Activated CD8-positive, alpha-beta memory T cell treated with anti-CD3 and anti-CD28 coated beads for 48 hours (primary cell): ENCODE data around the gene FHIT.

Experiments used
- DNase-seq, 3 experiments: peaks; one replicate each; pipeline ENCODE4 v3.0.0-alpha.2; 2020; ENCODE audit warnings: low read depth in 2 of 3, low spot score in 2 of 3

Gene FHIT

GRCh38 chr3:60147249-60147950 is 1103.9 kb downstream of the FHIT start:
- DNase-seq: no peak

- DNase-seq: no peak
Observed at GRCh38 chr3:60146121-60146520, 1105.1 kb downstream of the FHIT start.

- no peak for DNase-seq
Observed at GRCh38 chr3:60144071-60144470, 1107.2 kb downstream of the FHIT start.

- no peak for DNase-seq
Observed at GRCh38 chr3:60142009-60142408, 1109.2 kb downstream of the FHIT start.

- no peak for DNase-seq
Observed at GRCh38 chr3:60140160-60140559, 1111.1 kb downstream of the FHIT start.

DNA sequence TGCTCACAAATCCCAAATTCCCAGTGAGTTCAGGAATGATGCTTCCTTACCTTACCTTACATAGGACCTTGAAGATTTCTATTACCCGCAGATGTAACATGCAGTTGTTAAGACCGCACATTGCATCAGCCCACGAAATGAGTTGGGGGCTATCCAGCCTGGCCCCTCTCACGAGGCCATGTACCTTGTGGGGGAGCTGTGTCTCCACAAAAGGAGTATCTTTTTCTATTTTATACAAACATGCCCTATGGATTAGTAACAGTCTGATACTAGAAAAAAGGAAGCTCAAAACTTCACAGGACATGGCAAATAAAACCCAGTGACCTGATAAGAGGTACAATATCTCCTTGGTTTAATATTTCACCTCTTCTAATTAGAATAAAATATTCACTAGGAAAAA is 1114.7 kb downstream of the FHIT start:
- DNase-seq: no peak

DNA sequence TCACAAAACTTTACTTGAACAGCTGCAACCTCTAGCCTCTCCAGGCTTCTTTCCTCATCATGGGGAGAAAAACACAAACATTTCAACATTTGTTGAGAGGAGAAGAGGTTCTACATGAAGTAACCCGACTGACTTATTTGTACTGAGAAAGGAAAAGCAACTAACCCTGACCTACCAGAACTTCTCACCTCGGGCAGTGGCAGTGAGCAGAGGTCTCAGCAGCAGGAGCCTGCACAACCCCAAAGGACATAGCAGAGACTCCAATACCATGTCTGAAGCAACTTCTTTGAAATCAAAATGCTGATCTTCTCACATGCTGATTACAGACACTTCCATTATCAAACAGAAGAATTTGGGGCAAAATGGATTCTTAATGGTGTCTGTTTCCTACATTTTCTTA is 1115.8 kb downstream of the FHIT start:
- DNase-seq: no peak

GRCh38 chr3:60133269-60134162 is 1117.7 kb downstream of the FHIT start:
- no peak for DNase-seq

DNA sequence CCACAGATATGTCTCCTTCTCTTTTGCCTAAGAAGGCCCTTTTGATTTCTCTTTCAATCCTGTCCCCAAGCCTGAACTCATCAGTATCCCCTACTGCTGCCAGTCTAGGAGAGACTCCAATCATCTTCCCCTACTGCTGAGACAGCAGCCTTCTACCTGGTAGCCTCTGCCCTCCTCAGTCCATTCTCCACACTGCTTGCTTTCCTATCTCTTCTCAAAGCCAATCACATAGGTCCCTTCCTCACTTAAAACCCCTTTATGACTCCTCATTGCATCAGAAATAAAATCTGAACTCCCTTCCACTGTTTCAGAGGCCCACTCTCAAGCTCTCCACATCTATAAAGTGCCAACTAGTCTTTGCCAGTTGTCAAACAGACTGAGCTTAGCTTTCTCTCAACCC is 1119.6 kb downstream of the FHIT start:
- DNase-seq: no peak

DNA sequence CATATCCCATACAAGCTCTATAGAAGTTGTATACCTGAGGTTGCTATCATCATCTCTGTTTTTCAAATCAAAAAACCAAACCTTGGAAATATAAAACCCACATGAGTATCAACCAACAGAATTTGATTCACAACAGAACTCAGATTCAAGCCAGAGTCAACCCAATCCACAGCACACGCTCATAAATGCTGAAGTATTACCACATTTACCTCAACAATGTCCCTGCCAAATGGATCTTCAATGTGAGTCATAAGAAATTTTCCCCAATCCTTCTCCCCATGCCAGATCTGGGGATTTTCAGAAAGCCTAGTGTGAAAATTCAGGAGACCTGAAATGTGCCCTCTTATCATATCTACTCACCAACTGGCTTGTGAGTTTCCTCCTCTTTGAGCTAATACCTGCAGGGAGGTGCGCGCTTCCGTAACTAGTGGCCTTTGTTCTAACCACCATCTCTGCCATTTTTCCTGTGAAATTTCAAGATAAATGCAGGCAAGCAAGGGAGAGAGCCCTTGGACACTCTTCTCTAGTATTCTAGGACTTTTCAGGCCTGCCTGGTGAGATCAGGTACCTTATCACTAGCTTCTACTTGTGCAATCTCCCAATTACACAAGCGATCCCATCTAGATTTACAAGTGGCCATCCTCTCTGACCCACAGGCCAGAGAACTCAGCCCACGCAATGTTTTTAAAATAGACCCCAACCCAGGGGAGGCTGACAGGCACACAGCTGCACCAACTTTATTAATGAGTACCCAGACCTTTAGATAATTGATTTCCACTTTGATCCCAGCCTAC is 1124.5 kb downstream of the FHIT start:
- no peak for DNase-seq

DNA sequence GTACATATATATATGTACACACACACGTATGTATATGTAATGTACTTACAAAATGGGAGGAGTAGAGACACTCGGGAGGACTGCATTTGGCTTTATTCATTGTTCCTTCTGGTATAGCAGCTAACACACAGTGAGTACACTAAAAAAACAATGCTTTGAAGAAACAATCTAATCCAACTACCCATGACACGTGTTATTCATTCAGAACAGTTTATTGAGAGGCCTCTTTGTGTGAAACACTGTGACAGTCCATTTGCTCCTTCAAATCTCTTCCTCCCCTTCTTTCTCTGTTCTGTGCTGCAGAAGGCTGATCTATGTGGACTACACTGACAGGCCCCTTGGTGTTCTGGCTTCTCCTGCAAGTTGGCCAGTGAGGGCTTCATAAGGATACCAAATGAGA is 1125.6 kb downstream of the FHIT start:
- DNase-seq: no peak

DNA sequence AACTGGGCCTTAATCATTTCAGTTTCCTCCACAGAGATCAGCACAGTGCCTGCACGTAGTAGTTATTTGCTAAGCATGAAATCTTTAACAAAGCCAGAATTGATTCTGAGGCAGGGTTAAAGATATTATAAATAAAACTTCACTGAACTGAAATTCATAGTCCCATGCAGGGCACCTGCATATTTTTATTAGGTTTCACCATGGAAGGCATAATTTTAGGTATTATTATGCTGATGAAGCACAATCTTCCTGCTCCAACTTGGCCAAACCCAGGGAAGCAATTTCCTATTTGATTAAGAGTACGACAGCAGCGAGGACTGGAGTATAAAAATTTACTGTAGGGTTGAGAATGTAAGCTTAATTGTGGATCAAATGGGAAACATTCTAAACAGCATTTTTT is 1131.0 kb downstream of the FHIT start:
- no peak for DNase-seq

DNA sequence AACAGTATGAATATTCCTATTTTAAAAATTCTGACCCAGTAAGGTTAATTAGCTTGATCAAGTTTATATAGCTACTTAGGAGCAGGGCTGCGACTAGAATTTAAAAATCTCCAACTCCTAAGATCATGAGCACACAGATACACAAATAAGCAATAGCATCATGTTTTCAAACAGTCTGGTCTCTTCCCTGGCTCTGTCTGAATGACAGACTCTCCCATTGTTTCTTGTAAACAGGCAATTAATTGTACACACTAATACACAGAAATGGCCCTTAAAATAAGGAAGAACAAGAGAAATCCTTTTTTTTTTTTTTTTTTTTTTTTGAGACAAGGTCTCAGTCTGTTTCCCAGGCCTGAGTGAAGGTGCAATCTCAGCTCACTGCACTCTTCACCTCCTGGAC is 1137.1 kb downstream of the FHIT start:
- no peak for DNase-seq

GRCh38 chr3:60107275-60107674 is 1144.0 kb downstream of the FHIT start:
- no peak for DNase-seq

DNA sequence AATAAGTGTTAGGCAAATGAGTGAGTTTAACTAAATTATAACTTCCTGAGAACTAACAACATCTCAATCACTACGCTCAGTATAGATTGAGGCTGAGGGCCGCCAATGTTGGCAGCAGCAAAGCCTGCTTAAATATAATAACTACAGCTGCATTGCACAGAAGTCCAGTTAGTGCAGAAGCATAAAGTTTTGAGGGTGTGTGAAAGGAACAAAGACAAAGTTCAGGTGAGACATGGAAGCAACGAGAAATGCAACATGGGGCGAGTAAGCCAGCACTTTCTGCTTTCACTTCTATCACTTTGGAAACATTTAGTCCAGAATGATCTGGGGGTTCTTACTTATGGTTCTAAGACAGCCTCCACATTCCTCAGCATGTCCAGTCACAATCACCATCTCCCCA is 1149.1 kb downstream of the FHIT start:
- no peak for DNase-seq

DNA sequence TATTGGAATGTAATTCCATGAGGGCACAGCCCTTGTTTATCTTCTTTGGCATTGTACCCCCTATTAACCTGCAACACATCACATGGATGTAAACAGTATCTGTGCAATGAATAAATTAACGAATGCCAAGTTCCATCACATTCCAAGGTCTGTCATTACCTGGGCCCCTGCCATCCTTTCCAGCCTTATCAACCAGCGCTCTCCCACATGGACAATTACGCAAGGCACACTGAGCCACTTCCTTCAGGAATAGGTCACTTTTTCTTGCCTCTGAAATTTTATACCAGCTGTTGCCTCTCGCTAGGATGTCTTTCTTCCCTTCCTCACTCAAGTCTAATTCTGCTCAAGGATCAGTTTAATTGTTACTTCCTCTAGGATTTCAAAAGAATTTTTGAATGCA is 1149.6 kb downstream of the FHIT start:
- DNase-seq: no peak

- no peak for DNase-seq
Observed at GRCh38 chr3:60096403-60096802, 1154.8 kb downstream of the FHIT start.

DNA sequence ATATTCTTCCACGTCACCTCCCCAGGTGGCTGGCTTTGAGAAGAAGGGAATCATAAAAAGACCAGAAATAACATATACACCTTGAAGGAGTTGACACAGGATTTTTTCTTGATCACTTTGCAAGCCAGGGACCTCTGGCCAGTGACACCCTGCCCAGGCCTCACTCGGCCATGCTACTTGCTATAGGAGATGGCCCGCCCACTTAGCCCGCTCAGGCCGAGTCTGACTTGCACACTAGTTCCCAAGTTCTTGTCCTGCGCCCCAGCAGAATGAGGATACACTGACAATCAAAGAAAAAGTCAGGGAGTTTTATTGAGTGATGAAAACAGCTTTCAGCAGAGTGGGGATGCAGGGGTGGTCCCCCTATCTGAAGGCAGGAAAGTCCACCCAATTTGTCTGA is 1155.3 kb downstream of the FHIT start:
- no peak for DNase-seq

DNA sequence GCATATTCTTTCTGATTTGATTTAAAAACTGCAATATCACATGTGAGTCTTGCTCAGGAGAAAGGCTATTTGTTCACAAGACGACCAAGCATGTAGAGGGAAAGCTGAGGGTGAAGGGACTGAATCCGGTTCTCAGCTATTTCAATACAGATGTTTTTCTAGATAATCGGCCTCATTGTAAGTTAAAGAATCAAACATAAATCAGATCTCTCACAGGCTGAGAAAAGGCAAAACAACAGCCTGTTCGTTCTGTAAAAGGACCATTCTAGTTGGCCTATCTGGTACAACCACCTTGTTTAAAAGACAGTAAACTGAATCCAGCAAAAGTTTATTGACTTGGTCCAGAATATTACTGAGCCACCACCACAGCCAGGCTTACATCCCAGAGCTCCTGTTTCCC is 1155.7 kb downstream of the FHIT start:
- DNase-seq: no peak

DNA sequence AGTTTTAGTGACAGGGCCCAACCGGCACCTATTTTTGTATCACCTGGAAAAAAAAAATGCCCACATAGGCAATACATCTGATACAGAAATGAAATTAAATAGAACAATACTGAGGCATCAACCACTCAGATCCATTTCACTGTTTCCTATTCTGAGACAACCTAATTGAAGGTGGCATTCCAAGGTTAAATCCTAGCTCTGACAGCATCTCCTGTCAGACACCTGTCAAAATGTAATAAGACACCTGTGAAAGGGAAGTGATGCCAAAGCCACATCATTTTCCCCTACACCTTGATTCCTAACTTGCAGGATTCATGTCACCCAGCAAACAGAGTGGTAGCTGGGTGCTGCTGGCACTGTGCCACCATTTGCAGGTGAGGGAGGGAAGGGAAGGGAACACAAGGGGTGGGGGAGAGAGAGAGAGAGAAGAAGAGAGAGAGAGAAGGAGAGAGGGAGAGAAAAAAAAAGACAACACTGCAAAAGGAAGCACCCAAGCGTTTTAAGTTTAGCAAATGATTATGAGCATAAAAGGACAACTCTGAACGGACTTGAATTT is 1156.8 kb downstream of the FHIT start:
- DNase-seq: no peak

DNA sequence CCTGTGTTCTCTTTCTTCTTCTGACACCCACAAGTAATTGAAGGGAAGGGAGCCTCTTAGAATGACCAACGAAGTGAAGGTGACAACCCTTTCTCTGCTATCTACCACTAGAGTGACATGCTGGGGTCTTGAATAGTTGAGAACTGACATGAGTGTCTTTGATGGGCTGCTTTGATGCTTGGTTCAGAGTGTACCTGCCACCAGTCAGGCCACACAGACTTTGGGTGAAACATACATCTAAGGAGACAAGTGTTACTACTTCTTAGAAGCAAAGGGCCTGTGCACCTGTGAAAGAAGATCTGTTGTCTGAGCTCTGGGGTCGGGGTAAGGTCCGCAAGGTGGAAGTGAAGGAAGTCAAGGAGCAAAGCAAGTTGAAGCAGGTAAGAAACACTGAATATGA is 1160.7 kb downstream of the FHIT start:
- DNase-seq: no peak
